ENCODE measurements around the gene FBXO30. TPM values are rescaled to one million over a fixed set of nuclear protein-coding genes. Genes with fewer than 3 reads are reported as not detected.
A peak's percentile ranks its signal among the peaks of the same experiment; 100 is the strongest.

FBXO30 gene
- total and polyA plus RNA-seq, 7 donors: 11.2 to 75.4 (median 17.8) TPM

DNA sequence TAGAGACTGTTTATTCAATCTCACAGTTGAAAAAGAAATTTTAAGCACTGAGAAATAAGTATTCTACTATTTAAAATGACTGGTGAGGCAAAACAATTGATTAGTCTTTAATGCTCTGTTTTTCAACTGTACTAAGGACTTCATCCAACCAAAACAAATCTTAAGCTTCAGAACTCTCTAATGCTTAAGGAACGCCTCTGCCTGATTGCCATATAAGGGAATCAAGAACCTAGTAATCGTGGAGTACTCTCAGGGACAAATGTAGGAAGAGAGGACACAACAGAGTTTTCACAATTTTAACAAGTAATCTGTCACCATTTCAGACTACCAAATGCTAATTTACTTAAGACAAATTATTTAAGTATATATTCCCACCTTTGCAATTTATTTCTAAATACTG lies 16.1 kb downstream of the FBXO30 start:
- H3K4me1 ChIP-seq: peaks cover 15% of the 10 kb centered on the region
- ATAC-seq: no peak
- H3K27me3 ChIP-seq (ENCODE audit: insufficient read depth in 3 of 3, low read length in 2 of 3): no peaks in the 10 kb centered on the region
- no peak overlapping the region for H3K27ac ChIP-seq
- intact Hi-C loops (cut with DNase I): no loop called here
- DNase-seq: no peak
- H3K4me3 ChIP-seq: no peak overlapping the region
- peaks cover 7 to 31% of the 10 kb centered on the region in 2 donors for H3K36me3 ChIP-seq (ENCODE audit: insufficient read depth in 1 of 2, low read depth in 1 of 2)
- TF ChIP-seq, protein P1, sequence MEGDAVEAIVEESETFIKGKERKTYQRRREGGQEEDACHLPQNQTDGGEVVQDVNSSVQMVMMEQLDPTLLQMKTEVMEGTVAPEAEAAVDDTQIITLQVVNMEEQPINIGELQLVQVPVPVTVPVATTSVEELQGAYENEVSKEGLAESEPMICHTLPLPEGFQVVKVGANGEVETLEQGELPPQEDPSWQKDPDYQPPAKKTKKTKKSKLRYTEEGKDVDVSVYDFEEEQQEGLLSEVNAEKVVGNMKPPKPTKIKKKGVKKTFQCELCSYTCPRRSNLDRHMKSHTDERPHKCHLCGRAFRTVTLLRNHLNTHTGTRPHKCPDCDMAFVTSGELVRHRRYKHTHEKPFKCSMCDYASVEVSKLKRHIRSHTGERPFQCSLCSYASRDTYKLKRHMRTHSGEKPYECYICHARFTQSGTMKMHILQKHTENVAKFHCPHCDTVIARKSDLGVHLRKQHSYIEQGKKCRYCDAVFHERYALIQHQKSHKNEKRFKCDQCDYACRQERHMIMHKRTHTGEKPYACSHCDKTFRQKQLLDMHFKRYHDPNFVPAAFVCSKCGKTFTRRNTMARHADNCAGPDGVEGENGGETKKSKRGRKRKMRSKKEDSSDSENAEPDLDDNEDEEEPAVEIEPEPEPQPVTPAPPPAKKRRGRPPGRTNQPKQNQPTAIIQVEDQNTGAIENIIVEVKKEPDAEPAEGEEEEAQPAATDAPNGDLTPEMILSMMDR (IDR thresholded peaks at IDR 0.05): no peak
- WGBS, 3 donors: 33 to 45% (median 39%) methylated on average over 2 of the region's 2 CpGs
- no peaks in the 10 kb centered on the region for H3K9me3 ChIP-seq

DNA sequence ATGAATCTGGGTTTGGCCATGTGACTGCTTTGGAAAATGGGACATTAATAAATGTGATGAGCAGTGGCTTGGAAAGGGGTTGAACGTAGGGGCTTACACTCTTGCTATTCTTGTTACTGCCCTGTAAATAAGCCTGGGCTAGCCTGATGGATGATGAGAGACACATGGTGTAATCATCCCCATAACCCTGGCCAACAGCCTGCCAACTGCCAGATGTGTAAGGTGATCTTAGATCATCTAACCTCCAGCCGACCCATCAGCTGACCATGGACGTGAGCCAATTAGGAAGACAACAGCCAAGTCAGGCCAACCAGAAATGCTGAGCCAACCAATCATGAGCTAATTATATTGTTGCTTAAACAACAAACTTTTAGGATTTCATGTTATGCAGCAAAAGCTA lies 25.2 kb downstream of the FBXO30 start:
- H3K27me3 ChIP-seq (ENCODE audit: insufficient read depth in 3 of 3, low read length in 2 of 3): no peaks in the 10 kb centered on the region
- intact Hi-C loops (cut with DNase I): loop anchor here in 1 of 2 donors (10.0 kb wide), 1 partner anchor 55 kb away; the partner anchor contains the start of gene EPM2A
- WGBS, 3 donors: 33 to 51% (median 41%) methylated on average over 3 of the region's 3 CpGs
- ATAC-seq (peak; percentile 91 to 94 (median 93)), DNase-seq (peak; percentile 49 to 80)
- no peak overlapping the region for H3K4me3 ChIP-seq
- no peaks in the 10 kb centered on the region for H3K36me3 ChIP-seq (ENCODE audit: insufficient read depth in 1 of 2, low read depth in 1 of 2)
- TF ChIP-seq, protein P1 (IDR thresholded peaks at IDR 0.05): no peak
- H3K4me1 ChIP-seq: peaks cover 17% of the 10 kb centered on the region
- H3K9me3 ChIP-seq: no peaks in the 10 kb centered on the region
- peak overlapping the region; percentile 84 for H3K27ac ChIP-seq

- intact Hi-C loops (cut with DNase I): loop anchor here in 1 of 2 donors (10.0 kb wide), 1 partner anchor 53 kb away; the partner anchor contains the start of gene EPM2A
- H3K4me1 ChIP-seq: peaks cover 23% of the 10 kb centered on the region
- no peaks in the 10 kb centered on the region for H3K9me3 ChIP-seq
- no peaks in the 10 kb centered on the region for H3K27me3 ChIP-seq (ENCODE audit: insufficient read depth in 3 of 3, low read length in 2 of 3)
- no peak overlapping the region for H3K27ac ChIP-seq
- DNase-seq (no peak), ATAC-seq (no peak)
- TF ChIP-seq, protein P1 (IDR thresholded peaks at IDR 0.05): no peak
- no peak overlapping the region for H3K4me3 ChIP-seq
- no peaks in the 10 kb centered on the region for H3K36me3 ChIP-seq (ENCODE audit: insufficient read depth in 1 of 2, low read depth in 1 of 2)
- 78 to 88% (median 78%) methylated on average over 3 of the region's 3 CpGs for WGBS, 3 donors
These were observed 26.9 kb downstream of the FBXO30 start for GRCh38 chr6:145787688-145788087.

- intact Hi-C loops (cut with DNase I): loop anchor here in 1 of 2 donors (10.0 kb wide), 1 partner anchor 50 kb away; the partner anchor contains the start of gene EPM2A
- H3K9me3 ChIP-seq: no peaks in the 10 kb centered on the region
- DNase-seq (peak; percentile 16 to 69), ATAC-seq (peak; percentile 59 to 86 (median 80))
- H3K4me3 ChIP-seq: no peak overlapping the region
- H3K27me3 ChIP-seq (ENCODE audit: insufficient read depth in 3 of 3, low read length in 2 of 3): no peaks in the 10 kb centered on the region
- WGBS, 3 donors: 34 to 47% (median 35%) methylated on average over 1 of the region's 1 CpG
- no peaks in the 10 kb centered on the region for H3K36me3 ChIP-seq (ENCODE audit: insufficient read depth in 1 of 2, low read depth in 1 of 2)
- peaks cover 23% of the 10 kb centered on the region for H3K4me1 ChIP-seq
- TF ChIP-seq, protein P1 (IDR thresholded peaks at IDR 0.05): no peak
- H3K27ac ChIP-seq: peak overlapping the region; percentile 54
These were observed 29.9 kb downstream of the FBXO30 start for GRCh38 chr6:145784683-145785082.

DNA sequence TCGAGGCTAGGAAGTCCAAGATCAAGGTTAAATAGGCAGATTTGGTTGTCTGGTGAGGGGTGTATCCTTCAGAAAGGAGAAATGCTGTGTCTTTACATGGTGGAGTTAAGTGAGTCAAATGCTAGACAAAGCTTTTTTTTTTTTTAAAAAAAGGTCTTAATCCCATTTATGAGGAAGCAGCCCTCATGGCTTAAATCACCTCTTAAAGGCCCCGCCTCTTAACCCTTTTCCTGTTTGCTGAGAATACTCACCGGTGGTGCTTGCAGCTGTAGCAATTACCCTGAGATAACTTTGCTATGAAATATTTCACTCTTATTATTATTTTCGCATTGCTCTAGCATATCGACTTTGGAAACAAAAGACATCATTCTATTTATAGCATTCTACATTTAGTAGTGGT lies 30.8 kb downstream of the FBXO30 start:
- no peak for ATAC-seq
- H3K4me1 ChIP-seq: peaks cover 18% of the 10 kb centered on the region
- H3K36me3 ChIP-seq (ENCODE audit: insufficient read depth in 1 of 2, low read depth in 1 of 2): no peaks in the 10 kb centered on the region
- H3K9me3 ChIP-seq: no peaks in the 10 kb centered on the region
- H3K4me3 ChIP-seq: no peak overlapping the region
- intact Hi-C loops (cut with DNase I): loop anchor here in 1 of 2 donors (10.0 kb wide), 1 partner anchor 49 kb away; the partner anchor contains the start of gene EPM2A
- DNase-seq: no peak
- 77 to 82% (median 80%) methylated on average over 5 of the region's 5 CpGs for WGBS, 3 donors
- no peaks in the 10 kb centered on the region for H3K27me3 ChIP-seq (ENCODE audit: insufficient read depth in 3 of 3, low read length in 2 of 3)
- TF ChIP-seq, protein P1 (IDR thresholded peaks at IDR 0.05): no peak
- no peak overlapping the region for H3K27ac ChIP-seq

All from psoas muscle (tissue), 8 donors.